Esophagus muscularis mucosa (tissue), 4 donors: Measurements from ENCODE around the gene GBX2. TPM values are rescaled to one million over a fixed set of nuclear protein-coding genes. Genes with fewer than 3 reads are reported as not detected.
"Not testable (repeated sequence)": the region's sequence is repeated elsewhere in the genome, so short reads cannot be mapped to it uniquely, and the experiment has no call there.

Source experiments
- DNase-seq: peaks from one replicate; pipeline ENCODE4 v3.0.0-alpha.2; 2017; ENCODE audit errors: extremely low spot score
- H3K27ac ChIP-seq, 4 donors: fragments of 200-600 bp; sonication (generic); replicated peaks in 1 of 4; 1 replicate in 3 of 4; 2 replicates in 1 of 4; pipeline ENCODE4 v1.5.1; 2016 to 2019; ENCODE audit warnings: mild to moderate bottlenecking in 1 of 4
- H3K27me3 ChIP-seq, 4 donors: fragments of 200-600 bp; sonication (generic); one replicate each; pipeline versions ENCODE4 v1.5.1 to v1.6.0; 2016 to 2019
- H3K36me3 ChIP-seq, 4 donors: fragments of 200-600 bp; sonication (generic); one replicate each; pipeline ENCODE4 v1.5.1; 2016 to 2019
- H3K4me1 ChIP-seq, 4 donors: fragments of 200-600 bp; sonication (generic); one replicate each; pipeline ENCODE4 v1.5.1; 2016 to 2019
- H3K4me3 ChIP-seq, 4 donors: fragments of 200-600 bp; sonication (generic); 1 replicate in 2 of 4; 2 replicates in 2 of 4; pipeline ENCODE4 v1.5.1; 2016 to 2019; ENCODE audit warnings: mild to moderate bottlenecking in 4 of 4, moderate library complexity in 1 of 4
- H3K9me3 ChIP-seq, 4 donors: fragments of 200-600 bp; sonication (generic); 1 replicate in 3 of 4; 2 replicates in 1 of 4; pipeline ENCODE4 v1.5.1; 2016 to 2019
- CTCF ChIP-seq, 3 experiments: fragments of 200-600 bp in 2 of 3; fragments of 450-650 bp in 1 of 3; sonication (generic) in 2 of 3; IDR thresholded peaks; one replicate each; pipeline ENCODE4 v1.5.1; 2017 to 2019; ENCODE audit warnings: antibody characterized with exemption in 3 of 3, mild to moderate bottlenecking in 2 of 3, moderate library complexity in 1 of 3
- EP300 ChIP-seq: sonication (generic); formaldehyde crosslinking; IDR thresholded peaks from one replicate; pipeline ENCODE4 v1.6.1; 2017; ENCODE audit warnings: antibody characterized with exemption
- POLR2A ChIP-seq: fragments of 450-650 bp; IDR thresholded peaks from one replicate; pipeline ENCODE4 v1.6.1; 2017; ENCODE audit warnings: antibody characterized with exemption, moderate library complexity, mild to moderate bottlenecking, low read depth
- POLR2AphosphoS5 ChIP-seq, 2 donors: sonication (generic); formaldehyde crosslinking; IDR thresholded peaks; one replicate each; pipeline ENCODE4 v1.6.1; 2017; ENCODE audit warnings: antibody characterized with exemption in 2 of 2
- WGBS: methylation state at CpG from one replicate; pipeline ENCODE4 v1.1.5; 2018; 5-methylcytosine and 5-hydroxymethylcytosine counted together
- intact Hi-C: fragments of 100-400 bp; cut with DNase I; formaldehyde crosslinking; loops from one replicate; pipeline ENCODE4 v1.15.1; 2023
- total RNA-seq, 4 donors: library from RNA; depleted of rRNA; stranded (reverse); fragments of >200 nt; gene quantifications; one replicate each; pipeline versions ENCODE4 v1.1.0 to v1.2.1, GENCODE V29; 2016

Gene GBX2
- total RNA-seq, 4 donors from 2014 or later = not detected

- no peak overlapping the region for H3K27ac ChIP-seq
- H3K4me3 ChIP-seq = no peak overlapping the region
- no peak for DNase-seq
- no peaks in the 10 kb centered on the region for H3K4me1 ChIP-seq
- no peak for TF ChIP-seq CTCF (IDR thresholded peaks at IDR 0.05)
- no peak for TF ChIP-seq POLR2A
- TF ChIP-seq EP300 = no peak
- TF ChIP-seq POLR2AphosphoS5 (IDR thresholded peaks at IDR 0.05) = no peak
- peaks cover 0 to 62% (median 0%) of the 10 kb centered on the region in 4 donors for H3K27me3 ChIP-seq
- intact Hi-C loops = no loop called here
- H3K9me3 ChIP-seq = peaks cover 0 to 10% (median 5%) of the 10 kb centered on the region in 4 donors
- 96% methylated on average over 7 of the region's 7 CpGs for WGBS
- no peaks in the 10 kb centered on the region for H3K36me3 ChIP-seq
Measured at GRCh38 chr2:236146436-236146835, 21.8 kb downstream of the GBX2 start.

GRCh38 chr2:236143811-236144210, 24.4 kb downstream of the GBX2 start:
- 96% methylated on average over 10 of the region's 10 CpGs for WGBS
- Histone ChIP-seq H3K27me3 (peaks cover 0 to 55% (median 0%) of the 10 kb centered on the region in 4 donors), H3K4me1 (no peaks in the 10 kb centered on the region), H3K4me3 (no peak overlapping the region), H3K27ac (no peak overlapping the region), H3K36me3 (no peaks in the 10 kb centered on the region), H3K9me3 (no peaks in the 10 kb centered on the region)
- DNase-seq = no peak
- TF ChIP-seq CTCF (IDR thresholded peaks at IDR 0.05) (no peak), EP300 (no peak), POLR2A (no peak), POLR2AphosphoS5 (IDR thresholded peaks at IDR 0.05) (no peak)
- intact Hi-C loops = no loop called here

- H3K4me3 ChIP-seq, intact Hi-C loops, DNase-seq, H3K27ac ChIP-seq, H3K4me1 ChIP-seq, H3K9me3 ChIP-seq, H3K36me3 ChIP-seq: not testable (repeated sequence)
- WGBS = 97% methylated on average over 9 of the region's 11 CpGs
- peaks cover 0 to 46% (median 0%) of the 10 kb centered on the region in 4 donors for H3K27me3 ChIP-seq
Measured at GRCh38 chr2:236141616-236142015, 26.6 kb downstream of the GBX2 start.

GRCh38 chr2:236137066-236137465, 31.1 kb downstream of the GBX2 start:
- Histone ChIP-seq H3K4me1 (no peaks in the 10 kb centered on the region), H3K36me3 (peaks cover 2 to 12% (median 9%) of the 10 kb centered on the region in 4 donors), H3K27ac (no peak overlapping the region), H3K9me3 (no peaks in the 10 kb centered on the region), H3K27me3 (peaks cover 0 to 10% (median 0%) of the 10 kb centered on the region in 4 donors), H3K4me3 (no peak overlapping the region)
- 100% methylated on average over 3 of the region's 10 CpGs for WGBS
- no peak for DNase-seq
- intact Hi-C loops = no loop called here
- TF ChIP-seq CTCF (IDR thresholded peaks at IDR 0.05) (no peak), POLR2A (no peak), POLR2AphosphoS5 (IDR thresholded peaks at IDR 0.05) (no peak), EP300 (no peak)

GRCh38 chr2:236136538-236136937, 31.6 kb downstream of the GBX2 start:
- H3K9me3 ChIP-seq = no peaks in the 10 kb centered on the region
- TF ChIP-seq CTCF (IDR thresholded peaks at IDR 0.05) (no peak), EP300 (no peak), POLR2A (no peak), POLR2AphosphoS5 (IDR thresholded peaks at IDR 0.05) (no peak)
- H3K36me3 ChIP-seq = peaks cover 3 to 16% (median 9%) of the 10 kb centered on the region in 4 donors
- 85% methylated on average over 18 of the region's 19 CpGs for WGBS
- H3K27me3 ChIP-seq = peaks cover 0 to 5% (median 0%) of the 10 kb centered on the region in 4 donors
- no peak overlapping the region for H3K27ac ChIP-seq
- H3K4me3 ChIP-seq = no peak overlapping the region
- intact Hi-C loops = no loop called here
- H3K4me1 ChIP-seq = no peaks in the 10 kb centered on the region
- no peak for DNase-seq
